Measurements from ENCODE around the gene STAC.

DNA sequence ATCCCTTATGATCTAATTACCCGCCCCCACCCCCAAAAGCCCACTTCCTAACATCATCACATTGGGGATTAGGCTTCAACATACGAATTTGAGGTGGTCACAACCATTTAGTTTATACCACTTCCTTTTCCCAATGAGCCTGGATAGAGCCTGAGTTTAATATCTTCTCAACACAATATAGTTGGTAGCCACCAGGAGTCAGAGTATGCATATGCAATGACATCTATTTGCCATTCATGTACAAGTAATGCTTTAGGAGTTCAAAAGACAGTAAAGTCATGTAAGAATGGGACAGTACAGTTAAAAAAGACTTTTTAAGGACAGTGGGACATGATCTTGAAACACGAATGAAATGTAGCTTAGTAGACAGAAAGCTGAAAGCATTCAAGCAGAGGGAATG, 211.7 kb downstream of the STAC start:
- TF ChIP-seq, protein P1, sequence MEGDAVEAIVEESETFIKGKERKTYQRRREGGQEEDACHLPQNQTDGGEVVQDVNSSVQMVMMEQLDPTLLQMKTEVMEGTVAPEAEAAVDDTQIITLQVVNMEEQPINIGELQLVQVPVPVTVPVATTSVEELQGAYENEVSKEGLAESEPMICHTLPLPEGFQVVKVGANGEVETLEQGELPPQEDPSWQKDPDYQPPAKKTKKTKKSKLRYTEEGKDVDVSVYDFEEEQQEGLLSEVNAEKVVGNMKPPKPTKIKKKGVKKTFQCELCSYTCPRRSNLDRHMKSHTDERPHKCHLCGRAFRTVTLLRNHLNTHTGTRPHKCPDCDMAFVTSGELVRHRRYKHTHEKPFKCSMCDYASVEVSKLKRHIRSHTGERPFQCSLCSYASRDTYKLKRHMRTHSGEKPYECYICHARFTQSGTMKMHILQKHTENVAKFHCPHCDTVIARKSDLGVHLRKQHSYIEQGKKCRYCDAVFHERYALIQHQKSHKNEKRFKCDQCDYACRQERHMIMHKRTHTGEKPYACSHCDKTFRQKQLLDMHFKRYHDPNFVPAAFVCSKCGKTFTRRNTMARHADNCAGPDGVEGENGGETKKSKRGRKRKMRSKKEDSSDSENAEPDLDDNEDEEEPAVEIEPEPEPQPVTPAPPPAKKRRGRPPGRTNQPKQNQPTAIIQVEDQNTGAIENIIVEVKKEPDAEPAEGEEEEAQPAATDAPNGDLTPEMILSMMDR (IDR thresholded peaks at IDR 0.05; ENCODE audit: insufficient read depth, low read depth, low read length): no peak
- no peak for TF ChIP-seq EZH2 (IDR thresholded peaks at IDR 0.05; ENCODE audit: insufficient read depth, low read length)
